H1 (cell line): ENCODE measurements around the gene OR10A7. TPM values are rescaled to one million over a fixed set of nuclear protein-coding genes. Genes with fewer than 3 reads are reported as not detected.

Experiments
- RNF2 ChIP-seq: fragments of 200-900, 300-1000 bp; sonication (generic); IDR thresholded peaks from 2 replicates; pipeline ENCODE4 v1.7.1; 2016; ENCODE audit warnings: borderline replicate concordance, low read depth, mild to moderate bottlenecking, antibody characterized with exemption, low read length; ENCODE audit not compliant: poor library complexity, severe bottlenecking; ENCODE audit errors: missing control alignments
- TCF12 ChIP-seq: IDR thresholded peaks from 2 replicates; pipeline ENCODE4 v1.6.1; 2011; ENCODE audit warnings: low read depth, mild to moderate bottlenecking, low read length
- polyA plus RNA-seq, 7 experiments: library from polyadenylated mRNA; depleted of rRNA in 3 of 7; stranded (reverse) in 5 of 7; unstranded in 2 of 7; fragments of >200 nt in 5 of 7; fragments of 200-250 nt in 2 of 7; gene quantifications; 1 replicate in 5 of 7; 2 replicates in 1 of 7; 4 replicates in 1 of 7; pipeline versions ENCODE4 v1.2.1 to v1.2.3, GENCODE V29; 2011 to 2013; ENCODE audit warnings: missing spikeins in 2 of 7, mixed read lengths in 2 of 7
- total RNA-seq: library from RNA; stranded (reverse); fragmentation: NEBNext Ultra II Directional; extraction: Animal tissue kit (Norgen Biotek cat#: 25700); gene quantifications from 2 replicates; pipeline ENCODE4 v1.2.1, GENCODE V29; 2021

The OR10A7 gene
- total and polyA plus RNA-seq, 2 of the 8 experiments (the other 6 are each of a cell fraction or from before 2014, with no cell fraction given): not detected

DNA sequence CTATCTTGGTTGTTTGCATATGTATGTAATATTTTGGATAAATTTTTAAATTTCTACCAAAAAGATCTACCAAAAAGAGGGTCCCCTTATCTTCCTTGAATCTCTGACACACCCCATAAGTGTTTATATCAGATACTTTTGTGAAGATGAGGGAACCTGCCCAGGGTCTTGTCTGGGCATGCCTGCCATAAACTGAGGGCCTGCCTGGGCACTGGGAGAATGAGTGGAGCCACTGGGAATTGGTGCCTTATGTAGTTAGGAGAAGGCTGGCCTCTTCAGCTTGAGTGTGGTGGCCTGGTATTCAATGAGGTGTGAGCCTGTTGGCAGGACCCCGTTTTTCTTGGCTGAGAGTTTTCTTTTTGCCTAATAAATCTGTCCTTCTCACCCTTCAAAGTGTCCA lies 48.1 kb upstream of the OR10A7 start (continued):
- TF ChIP-seq TCF12 (no peak), RNF2 (no peak)
